Endothelial cell (in vitro differentiated cells): ENCODE data around the gene ADCY9. TPM values are rescaled to one million over a fixed set of nuclear protein-coding genes. Genes with fewer than 3 reads are reported as not detected.
"Not testable (repeated sequence)": the region's sequence is repeated elsewhere in the genome, so short reads cannot be mapped to it uniquely, and the experiment has no call there.

Source experiments
- DNase-seq: peaks from one replicate; pipeline ENCODE4 v3.0.0; 2021; ENCODE audit warnings: low spot score
- H3K27ac Mint-ChIP-seq: one replicate; pipeline ENCODE4 v1.8.0; 2021; ENCODE audit warnings: mixed read lengths, inconsistent platforms; ENCODE audit not compliant: unreplicated experiment
- H3K27me3 Mint-ChIP-seq: one replicate; pipeline ENCODE4 v1.8.0; 2021; ENCODE audit warnings: mild to moderate bottlenecking, moderate library complexity, mixed read lengths, inconsistent platforms; ENCODE audit not compliant: unreplicated experiment
- H3K36me3 Mint-ChIP-seq: one replicate; pipeline ENCODE4 v1.8.0; 2021; ENCODE audit warnings: mild to moderate bottlenecking, low read depth, mixed read lengths, inconsistent platforms; ENCODE audit not compliant: unreplicated experiment
- H3K4me1 Mint-ChIP-seq: one replicate; pipeline ENCODE4 v1.8.0; 2021; ENCODE audit warnings: mild to moderate bottlenecking, mixed read lengths, inconsistent platforms; ENCODE audit not compliant: unreplicated experiment
- H3K4me3 Mint-ChIP-seq: one replicate; pipeline ENCODE4 v1.8.0; 2021; ENCODE audit warnings: mild to moderate bottlenecking, mixed read lengths, inconsistent platforms; ENCODE audit not compliant: unreplicated experiment
- H3K9me3 Mint-ChIP-seq: one replicate; pipeline ENCODE4 v1.8.0; 2021; ENCODE audit warnings: mixed read lengths, inconsistent platforms; ENCODE audit not compliant: unreplicated experiment
- total RNA-seq: library from RNA; stranded (reverse); fragmentation: NEBNext Ultra II Directional; extraction: Animal tissue kit (Norgen Biotek cat#: 25700); gene quantifications from one replicate; pipeline ENCODE4 v1.2.1, GENCODE V29; 2021; ENCODE audit not compliant: unreplicated experiment
- TF ChIP-seq, protein P1 (sequence below): fragments of 200-600 bp; sonication (generic); IDR thresholded peaks from one replicate; pipeline ENCODE4 v1.5.0; 2021; ENCODE audit warnings: antibody characterized with exemption; ENCODE audit not compliant: unreplicated experiment

The ADCY9 gene
- total RNA-seq, 1 donor from 2014 or later = 3.3 TPM

DNA sequence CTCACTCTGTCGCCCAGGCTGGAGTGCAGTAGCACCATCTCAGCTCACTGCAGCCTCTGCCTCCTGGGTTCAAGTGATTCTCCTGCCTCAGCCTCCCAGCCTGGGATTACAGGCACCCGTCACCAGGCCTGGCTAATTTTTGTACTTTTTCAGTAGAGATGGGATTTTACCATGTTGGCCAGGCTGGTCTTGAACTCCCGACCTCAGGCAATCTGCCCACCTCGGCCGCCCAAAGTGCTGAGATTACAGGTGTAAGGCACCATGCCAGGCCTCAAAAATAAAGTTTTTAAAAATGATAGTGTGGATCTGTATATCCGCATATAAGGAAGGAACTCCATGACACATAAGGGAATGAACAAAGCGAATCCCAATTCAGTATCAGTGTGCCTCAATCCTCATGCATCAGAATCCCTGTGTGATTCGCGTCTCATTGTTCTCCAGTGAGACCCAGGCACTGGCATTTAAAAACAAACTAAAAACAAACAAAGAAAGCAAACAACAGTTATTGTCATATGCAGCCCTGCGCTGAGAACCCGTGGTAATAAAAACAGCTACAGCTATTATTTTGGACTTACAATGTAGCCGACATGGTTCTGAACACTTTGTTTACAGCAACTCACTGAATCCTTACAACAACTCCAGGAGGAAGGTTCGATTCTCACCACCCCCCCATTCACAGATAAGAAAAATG lies 181.6 kb downstream of the ADCY9 start:
- no peak overlapping the region for H3K27ac Mint-ChIP-seq
- H3K27me3 Mint-ChIP-seq = peaks cover 6% of the 10 kb centered on the region

DNA sequence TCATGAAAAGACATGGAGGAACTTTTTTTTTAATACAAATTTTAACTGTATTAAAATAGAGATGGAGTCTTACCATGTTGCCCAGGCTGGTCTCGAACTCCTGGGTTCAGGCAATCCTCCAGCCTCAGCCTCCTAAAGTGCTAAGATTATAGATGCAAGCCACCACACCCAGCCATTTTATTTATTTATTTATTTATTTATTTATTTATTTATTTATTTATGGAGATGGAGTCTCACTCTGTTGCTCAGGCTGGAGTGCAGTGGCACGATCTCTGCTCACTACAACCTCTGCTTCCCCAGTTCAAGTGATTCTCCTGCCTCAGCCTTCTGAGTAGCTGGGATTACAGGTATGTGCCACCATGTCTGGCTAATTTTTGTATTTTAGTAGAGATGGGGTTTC lies 189.1 kb downstream of the ADCY9 start:
- H3K4me3 Mint-ChIP-seq, H3K4me1 Mint-ChIP-seq, H3K27me3 Mint-ChIP-seq, H3K27ac Mint-ChIP-seq, H3K9me3 Mint-ChIP-seq, DNase-seq, H3K36me3 Mint-ChIP-seq: not testable (repeated sequence)

More for the DNA sequence above, 181.6 kb downstream of the ADCY9 start:
- TF ChIP-seq, protein P1, sequence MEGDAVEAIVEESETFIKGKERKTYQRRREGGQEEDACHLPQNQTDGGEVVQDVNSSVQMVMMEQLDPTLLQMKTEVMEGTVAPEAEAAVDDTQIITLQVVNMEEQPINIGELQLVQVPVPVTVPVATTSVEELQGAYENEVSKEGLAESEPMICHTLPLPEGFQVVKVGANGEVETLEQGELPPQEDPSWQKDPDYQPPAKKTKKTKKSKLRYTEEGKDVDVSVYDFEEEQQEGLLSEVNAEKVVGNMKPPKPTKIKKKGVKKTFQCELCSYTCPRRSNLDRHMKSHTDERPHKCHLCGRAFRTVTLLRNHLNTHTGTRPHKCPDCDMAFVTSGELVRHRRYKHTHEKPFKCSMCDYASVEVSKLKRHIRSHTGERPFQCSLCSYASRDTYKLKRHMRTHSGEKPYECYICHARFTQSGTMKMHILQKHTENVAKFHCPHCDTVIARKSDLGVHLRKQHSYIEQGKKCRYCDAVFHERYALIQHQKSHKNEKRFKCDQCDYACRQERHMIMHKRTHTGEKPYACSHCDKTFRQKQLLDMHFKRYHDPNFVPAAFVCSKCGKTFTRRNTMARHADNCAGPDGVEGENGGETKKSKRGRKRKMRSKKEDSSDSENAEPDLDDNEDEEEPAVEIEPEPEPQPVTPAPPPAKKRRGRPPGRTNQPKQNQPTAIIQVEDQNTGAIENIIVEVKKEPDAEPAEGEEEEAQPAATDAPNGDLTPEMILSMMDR = no peak
- H3K9me3 Mint-ChIP-seq = no peaks in the 10 kb centered on the region
- H3K4me1 Mint-ChIP-seq = no peaks in the 10 kb centered on the region
- DNase-seq = no peak
- H3K4me3 Mint-ChIP-seq = no peak overlapping the region
- no peaks in the 10 kb centered on the region for H3K36me3 Mint-ChIP-seq

DNA sequence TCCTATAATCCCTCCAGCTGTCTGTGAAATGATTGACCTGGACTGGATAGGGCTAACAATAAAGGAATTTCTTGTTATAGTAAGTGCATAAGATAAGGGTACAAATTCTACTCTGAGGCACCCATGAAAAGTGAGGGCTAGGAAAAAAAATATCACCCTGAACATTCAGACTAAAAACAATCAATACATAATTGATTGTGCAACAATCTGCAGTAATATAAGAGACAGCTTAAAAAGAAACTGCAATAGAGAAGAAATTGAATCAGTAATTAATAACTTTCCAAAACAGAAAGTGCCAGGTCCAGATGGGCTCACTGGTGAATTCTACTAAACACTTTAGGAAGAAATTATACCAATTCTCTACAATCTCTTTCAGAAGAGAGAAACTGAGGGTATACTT lies 191.5 kb downstream of the ADCY9 start:
- Mint-ChIP-seq H3K4me1 (no peaks in the 10 kb centered on the region), H3K27me3 (no peaks in the 10 kb centered on the region), H3K9me3 (no peaks in the 10 kb centered on the region), H3K36me3 (no peaks in the 10 kb centered on the region), H3K4me3 (no peak overlapping the region), H3K27ac (no peak overlapping the region)
- TF ChIP-seq, protein P1 = no peak
- DNase-seq = no peak

DNA sequence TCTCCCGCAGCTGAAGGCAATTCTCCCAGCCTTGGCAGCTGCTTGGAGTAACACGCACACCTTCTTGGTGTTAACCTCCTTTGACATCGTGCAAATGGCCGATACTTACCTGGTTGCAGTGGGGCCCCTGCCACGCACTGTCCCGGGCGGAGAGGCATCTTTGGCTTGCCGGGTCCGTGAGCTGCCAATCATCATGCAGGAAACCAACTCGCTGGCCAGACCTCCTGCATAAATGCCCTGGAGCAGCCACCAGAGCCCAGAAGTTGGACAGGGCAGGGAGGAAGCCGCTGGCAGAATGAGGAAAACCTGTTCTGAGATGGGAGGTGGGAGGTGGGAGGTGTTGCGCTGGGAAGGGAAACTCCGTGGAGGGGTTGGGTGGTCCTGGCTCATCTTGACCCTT lies 194.0 kb downstream of the ADCY9 start:
- Mint-ChIP-seq H3K9me3 (no peaks in the 10 kb centered on the region), H3K4me3 (no peak overlapping the region), H3K4me1 (no peaks in the 10 kb centered on the region), H3K27me3 (no peaks in the 10 kb centered on the region), H3K36me3 (peaks cover 4% of the 10 kb centered on the region), H3K27ac (no peak overlapping the region)
- TF ChIP-seq, protein P1 = no peak
- no peak for DNase-seq

DNA sequence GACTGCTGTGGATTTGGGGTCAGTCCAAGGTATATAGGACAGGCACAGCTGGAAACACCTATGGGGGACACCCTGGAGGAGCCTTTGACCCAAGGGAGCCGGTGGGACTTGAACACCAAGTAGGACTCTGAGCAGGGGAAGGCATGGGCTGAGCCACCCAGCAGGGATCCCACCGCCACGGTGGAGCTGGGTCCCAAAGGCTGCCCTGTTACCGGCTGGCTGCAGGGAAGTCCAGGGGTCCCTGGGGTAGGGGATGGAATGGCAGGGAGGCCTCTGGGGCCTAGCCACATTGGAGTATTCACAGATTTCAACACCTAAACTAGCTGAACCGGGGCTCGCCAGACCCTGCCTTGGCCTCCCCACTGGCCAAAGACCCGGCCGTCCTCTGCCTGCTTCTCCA lies 196.0 kb downstream of the ADCY9 start:
- no peak for DNase-seq
- no peak overlapping the region for H3K27ac Mint-ChIP-seq
- no peaks in the 10 kb centered on the region for H3K27me3 Mint-ChIP-seq
- no peaks in the 10 kb centered on the region for H3K4me1 Mint-ChIP-seq
- H3K9me3 Mint-ChIP-seq = no peaks in the 10 kb centered on the region
- H3K4me3 Mint-ChIP-seq = no peak overlapping the region
- peaks cover 4% of the 10 kb centered on the region for H3K36me3 Mint-ChIP-seq
- TF ChIP-seq, protein P1 = no peak
